ENCODE measurements around the gene GALNT17.

Gene GALNT17

GRCh38 chr7:71454981-71455380 is 323.0 kb downstream of the GALNT17 start:
- no peaks in the 10 kb centered on the region for H3K36me3 ChIP-seq (ENCODE audit: control insufficient read depth in 2 of 2, insufficient read depth in 2 of 2, low read length in 2 of 2)
- no peak overlapping the region for H3K4me3 ChIP-seq (ENCODE audit: low read length in 2 of 2)
- H3K4me1 ChIP-seq (ENCODE audit: control insufficient read depth in 2 of 2, insufficient read depth in 2 of 2, low read length in 2 of 2), result no peaks in the 10 kb centered on the region
- H3K27ac ChIP-seq (ENCODE audit: low read depth in 2 of 2, low read length in 2 of 2), result no peak overlapping the region
- H3K9ac ChIP-seq (ENCODE audit: low read depth in 1 of 2, low read length in 2 of 2), result no peak overlapping the region
- no peaks in the 10 kb centered on the region for H3K27me3 ChIP-seq (ENCODE audit: control insufficient read depth in 2 of 2, insufficient read depth in 2 of 2, low read length in 2 of 2)
- H3K9me3 ChIP-seq (ENCODE audit: control insufficient read depth in 2 of 2, low read length in 2 of 2), result no peaks in the 10 kb centered on the region

- Histone ChIP-seq H3K9me3 (ENCODE audit: control insufficient read depth in 2 of 2, low read length in 2 of 2) (peaks cover 0 to 2% of the 10 kb centered on the region in 2 donors), H3K4me3 (ENCODE audit: low read length in 2 of 2) (no peak overlapping the region), H3K27ac (ENCODE audit: low read depth in 2 of 2, low read length in 2 of 2) (no peak overlapping the region), H3K9ac (ENCODE audit: low read depth in 1 of 2, low read length in 2 of 2) (no peak overlapping the region), H3K27me3 (ENCODE audit: control insufficient read depth in 2 of 2, insufficient read depth in 2 of 2, low read length in 2 of 2) (no peaks in the 10 kb centered on the region), H3K4me1 (ENCODE audit: control insufficient read depth in 2 of 2, insufficient read depth in 2 of 2, low read length in 2 of 2) (no peaks in the 10 kb centered on the region), H3K36me3 (ENCODE audit: control insufficient read depth in 2 of 2, insufficient read depth in 2 of 2, low read length in 2 of 2) (no peaks in the 10 kb centered on the region)
Observed at GRCh38 chr7:71457021-71457420, 325.1 kb downstream of the GALNT17 start.

GRCh38 chr7:71457846-71458590 is 326.1 kb downstream of the GALNT17 start:
- Histone ChIP-seq H3K4me3 (ENCODE audit: low read length in 2 of 2) (no peak overlapping the region), H3K27me3 (ENCODE audit: control insufficient read depth in 2 of 2, insufficient read depth in 2 of 2, low read length in 2 of 2) (no peaks in the 10 kb centered on the region), H3K27ac (ENCODE audit: low read depth in 2 of 2, low read length in 2 of 2) (no peak overlapping the region), H3K9ac (ENCODE audit: low read depth in 1 of 2, low read length in 2 of 2) (no peak overlapping the region), H3K36me3 (ENCODE audit: control insufficient read depth in 2 of 2, insufficient read depth in 2 of 2, low read length in 2 of 2) (no peaks in the 10 kb centered on the region), H3K9me3 (ENCODE audit: control insufficient read depth in 2 of 2, low read length in 2 of 2) (peaks cover 0 to 2% of the 10 kb centered on the region in 2 donors), H3K4me1 (ENCODE audit: control insufficient read depth in 2 of 2, insufficient read depth in 2 of 2, low read length in 2 of 2) (no peaks in the 10 kb centered on the region)

GRCh38 chr7:71459132-71459531 is 327.2 kb downstream of the GALNT17 start:
- Histone ChIP-seq H3K4me1 (ENCODE audit: control insufficient read depth in 2 of 2, insufficient read depth in 2 of 2, low read length in 2 of 2) (no peaks in the 10 kb centered on the region), H3K9me3 (ENCODE audit: control insufficient read depth in 2 of 2, low read length in 2 of 2) (peaks cover 0 to 2% of the 10 kb centered on the region in 2 donors), H3K4me3 (ENCODE audit: low read length in 2 of 2) (no peak overlapping the region), H3K27me3 (ENCODE audit: control insufficient read depth in 2 of 2, insufficient read depth in 2 of 2, low read length in 2 of 2) (no peaks in the 10 kb centered on the region), H3K27ac (ENCODE audit: low read depth in 2 of 2, low read length in 2 of 2) (no peak overlapping the region), H3K9ac (ENCODE audit: low read depth in 1 of 2, low read length in 2 of 2) (no peak overlapping the region), H3K36me3 (ENCODE audit: control insufficient read depth in 2 of 2, insufficient read depth in 2 of 2, low read length in 2 of 2) (no peaks in the 10 kb centered on the region)

GRCh38 chr7:71461572-71461971 is 329.6 kb downstream of the GALNT17 start:
- Histone ChIP-seq H3K4me3 (ENCODE audit: low read length in 2 of 2) (no peak overlapping the region), H3K27me3 (ENCODE audit: control insufficient read depth in 2 of 2, insufficient read depth in 2 of 2, low read length in 2 of 2) (no peaks in the 10 kb centered on the region), H3K4me1 (ENCODE audit: control insufficient read depth in 2 of 2, insufficient read depth in 2 of 2, low read length in 2 of 2) (no peaks in the 10 kb centered on the region), H3K36me3 (ENCODE audit: control insufficient read depth in 2 of 2, insufficient read depth in 2 of 2, low read length in 2 of 2) (no peaks in the 10 kb centered on the region), H3K9ac (ENCODE audit: low read depth in 1 of 2, low read length in 2 of 2) (no peak overlapping the region), H3K9me3 (ENCODE audit: control insufficient read depth in 2 of 2, low read length in 2 of 2) (peaks cover 0 to 4% of the 10 kb centered on the region in 2 donors), H3K27ac (ENCODE audit: low read depth in 2 of 2, low read length in 2 of 2) (no peak overlapping the region)

GRCh38 chr7:71465741-71466189 is 333.8 kb downstream of the GALNT17 start:
- H3K27me3 ChIP-seq (ENCODE audit: control insufficient read depth in 2 of 2, insufficient read depth in 2 of 2, low read length in 2 of 2), result no peaks in the 10 kb centered on the region
- H3K4me3 ChIP-seq (ENCODE audit: low read length in 2 of 2), result no peak overlapping the region
- H3K9ac ChIP-seq (ENCODE audit: low read depth in 1 of 2, low read length in 2 of 2), result no peak overlapping the region
- H3K36me3 ChIP-seq (ENCODE audit: control insufficient read depth in 2 of 2, insufficient read depth in 2 of 2, low read length in 2 of 2), result no peaks in the 10 kb centered on the region
- no peaks in the 10 kb centered on the region for H3K4me1 ChIP-seq (ENCODE audit: control insufficient read depth in 2 of 2, insufficient read depth in 2 of 2, low read length in 2 of 2)
- peaks cover 0 to 4% of the 10 kb centered on the region in 2 donors for H3K9me3 ChIP-seq (ENCODE audit: control insufficient read depth in 2 of 2, low read length in 2 of 2)
- no peak overlapping the region for H3K27ac ChIP-seq (ENCODE audit: low read depth in 2 of 2, low read length in 2 of 2)

GRCh38 chr7:71466448-71467145 is 334.7 kb downstream of the GALNT17 start:
- Histone ChIP-seq H3K9me3 (ENCODE audit: control insufficient read depth in 2 of 2, low read length in 2 of 2) (peaks cover 0 to 4% of the 10 kb centered on the region in 2 donors), H3K4me3 (ENCODE audit: low read length in 2 of 2) (no peak overlapping the region), H3K27ac (ENCODE audit: low read depth in 2 of 2, low read length in 2 of 2) (no peak overlapping the region), H3K4me1 (ENCODE audit: control insufficient read depth in 2 of 2, insufficient read depth in 2 of 2, low read length in 2 of 2) (no peaks in the 10 kb centered on the region), H3K27me3 (ENCODE audit: control insufficient read depth in 2 of 2, insufficient read depth in 2 of 2, low read length in 2 of 2) (no peaks in the 10 kb centered on the region), H3K36me3 (ENCODE audit: control insufficient read depth in 2 of 2, insufficient read depth in 2 of 2, low read length in 2 of 2) (no peaks in the 10 kb centered on the region), H3K9ac (ENCODE audit: low read depth in 1 of 2, low read length in 2 of 2) (no peak overlapping the region)

GRCh38 chr7:71470326-71470725 is 338.4 kb downstream of the GALNT17 start:
- H3K36me3 ChIP-seq (ENCODE audit: control insufficient read depth in 2 of 2, insufficient read depth in 2 of 2, low read length in 2 of 2), result no peaks in the 10 kb centered on the region
- H3K4me3 ChIP-seq (ENCODE audit: low read length in 2 of 2), result no peak overlapping the region
- no peak overlapping the region for H3K9ac ChIP-seq (ENCODE audit: low read depth in 1 of 2, low read length in 2 of 2)
- H3K4me1 ChIP-seq (ENCODE audit: control insufficient read depth in 2 of 2, insufficient read depth in 2 of 2, low read length in 2 of 2), result no peaks in the 10 kb centered on the region
- no peak overlapping the region for H3K27ac ChIP-seq (ENCODE audit: low read depth in 2 of 2, low read length in 2 of 2)
- H3K27me3 ChIP-seq (ENCODE audit: control insufficient read depth in 2 of 2, insufficient read depth in 2 of 2, low read length in 2 of 2), result no peaks in the 10 kb centered on the region
- peaks cover 0 to 2% of the 10 kb centered on the region in 2 donors for H3K9me3 ChIP-seq (ENCODE audit: control insufficient read depth in 2 of 2, low read length in 2 of 2)

- H3K27me3 ChIP-seq (ENCODE audit: control insufficient read depth in 2 of 2, insufficient read depth in 2 of 2, low read length in 2 of 2), result no peaks in the 10 kb centered on the region
- no peaks in the 10 kb centered on the region for H3K4me1 ChIP-seq (ENCODE audit: control insufficient read depth in 2 of 2, insufficient read depth in 2 of 2, low read length in 2 of 2)
- H3K36me3 ChIP-seq (ENCODE audit: control insufficient read depth in 2 of 2, insufficient read depth in 2 of 2, low read length in 2 of 2), result no peaks in the 10 kb centered on the region
- H3K9me3 ChIP-seq (ENCODE audit: control insufficient read depth in 2 of 2, low read length in 2 of 2), result peaks cover 0 to 2% of the 10 kb centered on the region in 2 donors
- H3K9ac ChIP-seq (ENCODE audit: low read depth in 1 of 2, low read length in 2 of 2), result no peak overlapping the region
- no peak overlapping the region for H3K4me3 ChIP-seq (ENCODE audit: low read length in 2 of 2)
- H3K27ac ChIP-seq (ENCODE audit: low read depth in 2 of 2, low read length in 2 of 2), result no peak overlapping the region
Observed at GRCh38 chr7:71470830-71471229, 338.9 kb downstream of the GALNT17 start.

- no peak overlapping the region for H3K27ac ChIP-seq (ENCODE audit: low read depth in 2 of 2, low read length in 2 of 2)
Observed at GRCh38 chr7:71472962-71473361, 341.0 kb downstream of the GALNT17 start.

More at GRCh38 chr7:71472962-71473361, 341.0 kb downstream of the GALNT17 start:
- no peaks in the 10 kb centered on the region for H3K4me1 ChIP-seq (ENCODE audit: control insufficient read depth in 2 of 2, insufficient read depth in 2 of 2, low read length in 2 of 2)
- no peak overlapping the region for H3K4me3 ChIP-seq (ENCODE audit: low read length in 2 of 2)
- H3K36me3 ChIP-seq (ENCODE audit: control insufficient read depth in 2 of 2, insufficient read depth in 2 of 2, low read length in 2 of 2), result no peaks in the 10 kb centered on the region
- H3K27me3 ChIP-seq (ENCODE audit: control insufficient read depth in 2 of 2, insufficient read depth in 2 of 2, low read length in 2 of 2), result no peaks in the 10 kb centered on the region
- H3K9me3 ChIP-seq (ENCODE audit: control insufficient read depth in 2 of 2, low read length in 2 of 2), result no peaks in the 10 kb centered on the region
- H3K9ac ChIP-seq (ENCODE audit: low read depth in 1 of 2, low read length in 2 of 2), result no peak overlapping the region
